Measurements from ENCODE around the gene SMURF1. TPM values are rescaled to one million over a fixed set of nuclear protein-coding genes. Genes with fewer than 3 reads are reported as not detected.

SMURF1 gene
- polyA plus RNA-seq, 1 donor from 2014 or later: 22.9 TPM

GRCh38 chr7:98985406-98985805 lies 158.5 kb downstream of the SMURF1 start:
- H3K27me3 ChIP-seq (ENCODE audit: insufficient read depth, low read depth, low read length): no peaks in the 10 kb centered on the region
- no peaks in the 10 kb centered on the region for H3K9me2 ChIP-seq (ENCODE audit: insufficient read depth, low read length)
- no peaks in the 10 kb centered on the region for H3K79me2 ChIP-seq (replicated peaks; ENCODE audit: insufficient read depth, low read length)
- H2AFZ ChIP-seq (ENCODE audit: low read depth, low read length): no peak overlapping the region
- H3K27ac ChIP-seq (ENCODE audit: low read length): no peak overlapping the region
- no peak for TF ChIP-seq REST (IDR thresholded peaks at IDR 0.05; ENCODE audit: borderline replicate concordance)
- TF ChIP-seq EP300 (conservative IDR thresholded peaks at IDR 0.05; ENCODE audit: poor library complexity, severe bottlenecking): no peak
- no peak for TF ChIP-seq SMC3 (conservative IDR thresholded peaks at IDR 0.05; ENCODE audit: poor library complexity)
- no peak for TF ChIP-seq RAD21 (conservative IDR thresholded peaks at IDR 0.05)
- no peak for TF ChIP-seq MXI1 (conservative IDR thresholded peaks at IDR 0.05; ENCODE audit: poor library complexity, severe bottlenecking)
- no peak for TF ChIP-seq EZH2 (IDR thresholded peaks at IDR 0.05; ENCODE audit: borderline replicate concordance, insufficient read depth, low read length, poor library complexity, severe bottlenecking)
- TF ChIP-seq POLR2AphosphoS5 (IDR thresholded peaks at IDR 0.05): no peak
- no peak for TF ChIP-seq TAF1 (IDR thresholded peaks at IDR 0.05; ENCODE audit: low read depth)
- no peak for TF ChIP-seq CTCF (IDR thresholded peaks at IDR 0.05; ENCODE audit: poor library complexity, severe bottlenecking)
- H3K4me3 ChIP-seq (ENCODE audit: low read length): no peak overlapping the region
- H3K9me3 ChIP-seq (ENCODE audit: low read length): peaks cover 4% of the 10 kb centered on the region
- H3K9ac ChIP-seq (ENCODE audit: low read length): no peak overlapping the region
- H3K4me2 ChIP-seq (ENCODE audit: low read length): no peak overlapping the region
- peaks cover 21% of the 10 kb centered on the region for H3K36me3 ChIP-seq (ENCODE audit: insufficient read depth, low read length)
- no peaks in the 10 kb centered on the region for H3F3A ChIP-seq (ENCODE audit: insufficient read depth, low read length, poor library complexity, severe bottlenecking)
- no peaks in the 10 kb centered on the region for H4K20me1 ChIP-seq (ENCODE audit: insufficient read depth)

GRCh38 chr7:98984126-98984525 lies 159.8 kb downstream of the SMURF1 start:
- H3K79me2 ChIP-seq (replicated peaks; ENCODE audit: insufficient read depth, low read length): no peaks in the 10 kb centered on the region
- H3F3A ChIP-seq (ENCODE audit: insufficient read depth, low read length, poor library complexity, severe bottlenecking): no peaks in the 10 kb centered on the region
- H3K9ac ChIP-seq (ENCODE audit: low read length): no peak overlapping the region
- H3K4me3 ChIP-seq (ENCODE audit: low read length): no peak overlapping the region
- no peaks in the 10 kb centered on the region for H4K20me1 ChIP-seq (ENCODE audit: insufficient read depth)
- no peak overlapping the region for H3K4me2 ChIP-seq (ENCODE audit: low read length)
- H3K9me2 ChIP-seq (ENCODE audit: insufficient read depth, low read length): no peaks in the 10 kb centered on the region
- no peak overlapping the region for H3K27ac ChIP-seq (ENCODE audit: low read length)
- H3K36me3 ChIP-seq (ENCODE audit: insufficient read depth, low read length): peaks cover 16% of the 10 kb centered on the region
- H3K27me3 ChIP-seq (ENCODE audit: insufficient read depth, low read depth, low read length): no peaks in the 10 kb centered on the region
- TF ChIP-seq EP300 (conservative IDR thresholded peaks at IDR 0.05; ENCODE audit: poor library complexity, severe bottlenecking) (no peak), REST (IDR thresholded peaks at IDR 0.05; ENCODE audit: borderline replicate concordance) (no peak)
- H3K9me3 ChIP-seq (ENCODE audit: low read length): peaks cover 4% of the 10 kb centered on the region
- no peak overlapping the region for H2AFZ ChIP-seq (ENCODE audit: low read depth, low read length)
